Panc1 (cell line): Measurements from ENCODE around the gene SEC16A.

Experiments
- POLR2AphosphoS5 ChIP-seq: IDR thresholded peaks from 2 replicates; pipeline ENCODE4 v1.6.1; 2012; ENCODE audit warnings: mild to moderate bottlenecking, low read depth, low read length, moderate library complexity
- SIN3A ChIP-seq: IDR thresholded peaks from 2 replicates; pipeline ENCODE4 v1.6.1; 2012; ENCODE audit warnings: low read depth, mild to moderate bottlenecking, low read length, moderate library complexity, borderline replicate concordance; ENCODE audit not compliant: insufficient read depth
- TCF7L2 ChIP-seq: IDR thresholded peaks from 2 replicates; pipeline ENCODE4 v1.6.1; 2011; ENCODE audit warnings: mild to moderate bottlenecking, low read depth, low read length, inconsistent platforms
- TF ChIP-seq, protein P1 (sequence below): fragments of 450-650 bp; IDR thresholded peaks from 2 replicates; pipeline ENCODE4 v1.5.1; 2017; ENCODE audit warnings: mild to moderate bottlenecking

- TF ChIP-seq, protein P1, sequence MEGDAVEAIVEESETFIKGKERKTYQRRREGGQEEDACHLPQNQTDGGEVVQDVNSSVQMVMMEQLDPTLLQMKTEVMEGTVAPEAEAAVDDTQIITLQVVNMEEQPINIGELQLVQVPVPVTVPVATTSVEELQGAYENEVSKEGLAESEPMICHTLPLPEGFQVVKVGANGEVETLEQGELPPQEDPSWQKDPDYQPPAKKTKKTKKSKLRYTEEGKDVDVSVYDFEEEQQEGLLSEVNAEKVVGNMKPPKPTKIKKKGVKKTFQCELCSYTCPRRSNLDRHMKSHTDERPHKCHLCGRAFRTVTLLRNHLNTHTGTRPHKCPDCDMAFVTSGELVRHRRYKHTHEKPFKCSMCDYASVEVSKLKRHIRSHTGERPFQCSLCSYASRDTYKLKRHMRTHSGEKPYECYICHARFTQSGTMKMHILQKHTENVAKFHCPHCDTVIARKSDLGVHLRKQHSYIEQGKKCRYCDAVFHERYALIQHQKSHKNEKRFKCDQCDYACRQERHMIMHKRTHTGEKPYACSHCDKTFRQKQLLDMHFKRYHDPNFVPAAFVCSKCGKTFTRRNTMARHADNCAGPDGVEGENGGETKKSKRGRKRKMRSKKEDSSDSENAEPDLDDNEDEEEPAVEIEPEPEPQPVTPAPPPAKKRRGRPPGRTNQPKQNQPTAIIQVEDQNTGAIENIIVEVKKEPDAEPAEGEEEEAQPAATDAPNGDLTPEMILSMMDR = no peak
- TF ChIP-seq POLR2AphosphoS5 (no peak), TCF7L2 (no peak), SIN3A (no peak)
Observed at GRCh38 chr9:136487672-136488071, 4.8 kb upstream of the SEC16A start.
